K562 (cell line): ENCODE data around the gene DNER. TPM values are rescaled to one million over a fixed set of nuclear protein-coding genes. Genes with fewer than 3 reads are reported as not detected.

ENCODE experiments used
- ATAC-seq: fragments of 200-7000 bp; cut with Tn5 transposase; 3 replicates; pipeline ENCODE4 v1.9.1; 2020; ENCODE audit warnings: moderate library complexity
- BruUV-seq: library from RNA; stranded (reverse); fragments of 400-500 nt; replicated peaks from 2 replicates; lab custom pipeline; 2021; lab: Mats Ljungman, UMichigan
- CTCF ChIA-PET: fragments of 300-600 bp; formaldehyde crosslinking; extraction: SDS; loops from one replicate; lab custom pipeline; 2021; ENCODE audit warnings: low intra/inter-chr PET ratio; lab: Yijun Ruan, JAX
- POLR2A ChIA-PET: fragments of 300-600, 350-650 bp; sonication (Branson Sonifier 250); formaldehyde crosslinking; extraction: SDS; loops from one replicate; lab custom pipeline; 2021; ENCODE audit warnings: antibody characterized with exemption, inconsistent platforms; lab: Yijun Ruan, JAX
- DNase-seq, 4 experiments: peaks; one replicate each; pipeline versions ENCODE4 v3.0.0 to v3.0.0-alpha.2; 2011 to 2018; ENCODE audit warnings: low spot score in 3 of 4, mixed read lengths in 3 of 4; ENCODE audit errors: extremely low read depth in 1 of 4
- FAIRE-seq: peaks from 2 replicates; lab custom pipeline; 2011; peaks lifted over from hg19 to GRCh38; lab: Jason Lieb, UNC
- H2AFZ ChIP-seq: 2 replicates; pipeline ENCODE4 v1.6.0; 2011; ENCODE audit warnings: low read depth, low read length, control low read depth, inconsistent platforms
- H3K27ac ChIP-seq: fragments of 200-600 bp; 3 replicates; pipeline ENCODE4 v1.8.0; 2011; ENCODE audit warnings: low read depth, mild to moderate bottlenecking, control low read depth, inconsistent platforms, low read length, moderate library complexity, mixed read lengths; ENCODE audit errors: extremely low read depth
- H3K27me3 ChIP-seq, 2 experiments: fragments of 300-600 bp in 1 of 2; 2 replicates in 1 of 2; 3 replicates in 1 of 2; pipeline versions ENCODE4 v1.6.0 to v1.8.0; 2011; ENCODE audit warnings: inconsistent platforms in 2 of 2, low read length in 2 of 2, mild to moderate bottlenecking in 1 of 2, mixed read lengths in 1 of 2, moderate library complexity in 1 of 2; ENCODE audit not compliant: control insufficient read depth in 2 of 2, insufficient read depth in 2 of 2
- H3K36me3 ChIP-seq: fragments of 300-600 bp; 3 replicates; pipeline ENCODE4 v1.8.0; 2011; ENCODE audit warnings: mild to moderate bottlenecking, low read length, inconsistent platforms; ENCODE audit not compliant: control insufficient read depth, insufficient read depth
- H3K4me1 ChIP-seq, 2 experiments: fragments of 200-600 bp in 1 of 2; replicated peaks in 1 of 2; 2 replicates in 1 of 2; 3 replicates in 1 of 2; pipeline versions ENCODE4 v1.5.1 to v1.8.0; 2011; ENCODE audit warnings: inconsistent platforms in 2 of 2, low read length in 2 of 2, mild to moderate bottlenecking in 1 of 2, mixed read lengths in 1 of 2, moderate library complexity in 1 of 2; ENCODE audit not compliant: control insufficient read depth in 2 of 2, insufficient read depth in 2 of 2
- H3K4me2 ChIP-seq: 2 replicates; pipeline ENCODE4 v1.6.1; 2011; ENCODE audit warnings: low read length, control low read depth, inconsistent platforms, mixed read lengths; ENCODE audit not compliant: insufficient read depth
- H3K4me3 ChIP-seq: fragments of 200-600 bp; sonication (generic), shearing (Covaris generic); 2 replicates; pipeline ENCODE4 v1.5.1; 2016; ENCODE audit warnings: control low read depth, inconsistent platforms
- H3K79me2 ChIP-seq: fragments of 200-600 bp; 3 replicates; pipeline ENCODE4 v1.8.0; 2011; ENCODE audit warnings: low read length, inconsistent platforms; ENCODE audit not compliant: control insufficient read depth, insufficient read depth
- H3K9ac ChIP-seq, 2 experiments: 2 replicates each; pipeline versions ENCODE4 v1.6.0 to v1.6.1; 2011; ENCODE audit warnings: low read depth in 2 of 2, low read length in 2 of 2, control low read depth in 1 of 2, inconsistent platforms in 1 of 2, mild to moderate bottlenecking in 1 of 2, mixed read lengths in 1 of 2; ENCODE audit not compliant: insufficient read depth in 1 of 2
- H3K9me1 ChIP-seq: one replicate; pipeline ENCODE4 v1.6.0; 2011; ENCODE audit warnings: inconsistent platforms, mild to moderate bottlenecking, low read length, moderate library complexity; ENCODE audit not compliant: control insufficient read depth, insufficient read depth
- H3K9me3 ChIP-seq: replicated peaks from 2 replicates; pipeline ENCODE4 v1.5.1; 2011; ENCODE audit warnings: low read depth, low read length, inconsistent platforms; ENCODE audit not compliant: control insufficient read depth, insufficient read depth
- H4K20me1 ChIP-seq: replicated peaks from 2 replicates; pipeline ENCODE4 v1.6.1; 2011; ENCODE audit warnings: low read length, inconsistent platforms, mixed read lengths; ENCODE audit not compliant: control insufficient read depth, insufficient read depth
- ARHGAP35 ChIP-seq: fragments of 450-650 bp; IDR thresholded peaks from 2 replicates; pipeline ENCODE4 v1.6.1; 2018; ENCODE audit not compliant: partially characterized antibody
- BCOR ChIP-seq: fragments of 450-650 bp; IDR thresholded peaks from 2 replicates; pipeline ENCODE4 v1.6.1; 2016
- BDP1 ChIP-seq: IDR thresholded peaks from 3 replicates; pipeline ENCODE4 v1.6.1; 2011; ENCODE audit not compliant: insufficient read length, insufficient read depth
- CBFB ChIP-seq: sonication (generic); formaldehyde crosslinking; IDR thresholded peaks from 2 replicates; pipeline ENCODE4 v1.4.0; 2020; ENCODE audit warnings: mild to moderate bottlenecking, missing genetic modification reagents
- CBX3 ChIP-seq, 2 experiments: IDR thresholded peaks; 1 replicate in 1 of 2; 2 replicates in 1 of 2; pipeline ENCODE4 v1.6.1; 2012; ENCODE audit warnings: inconsistent platforms in 2 of 2, low read length in 2 of 2, borderline replicate concordance in 1 of 2, control low read depth in 1 of 2
- CTCFL ChIP-seq: IDR thresholded peaks from 2 replicates; pipeline ENCODE4 v1.6.1; 2011; ENCODE audit warnings: borderline replicate concordance, low read depth, mild to moderate bottlenecking, moderate library complexity, low read length; ENCODE audit not compliant: insufficient read depth, poor library complexity, severe bottlenecking
- FOSL1 ChIP-seq: fragments of 200-800 bp; sonication (Bioruptor generic); conservative IDR thresholded peaks from 2 replicates; pipeline ENCODE4 v1.6.1; 2016; ENCODE audit warnings: missing genetic modification characterization, missing compliant biosample characterization
- MCM3 ChIP-seq: fragments of 450-650 bp; IDR thresholded peaks from 2 replicates; pipeline ENCODE4 v1.6.1; 2016
- NELFE ChIP-seq: IDR thresholded peaks from 2 replicates; pipeline ENCODE4 v1.6.1; 2011; ENCODE audit warnings: mild to moderate bottlenecking; ENCODE audit not compliant: insufficient read depth, insufficient read length
- NFRKB ChIP-seq: fragments of 450-650 bp; IDR thresholded peaks from 2 replicates; pipeline ENCODE4 v1.6.1; 2016; ENCODE audit warnings: low read depth
- RAD21 ChIP-seq, 2 experiments: fragments of 250-450 bp in 1 of 2; fragments of 450-650 bp in 1 of 2; sonication (Bioruptor Pico) in 1 of 2; formaldehyde crosslinking in 1 of 2; IDR thresholded peaks in 1 of 2; conservative IDR thresholded peaks in 1 of 2; 2 replicates each; pipeline versions ENCODE4 v1.4.0 to v1.8.0; 2020 to 2022; ENCODE audit warnings: mild to moderate bottlenecking in 2 of 2, moderate library complexity in 1 of 2
- SRSF1 ChIP-seq: fragments of 200-400 bp; formaldehyde crosslinking; IDR thresholded peaks from 2 replicates; pipeline ENCODE4 v1.6.1; 2017; ENCODE audit warnings: mild to moderate bottlenecking, low read depth, low read length, moderate library complexity
- ZBTB49 ChIP-seq: sonication (generic); formaldehyde crosslinking; IDR thresholded peaks from 2 replicates; pipeline ENCODE4 v1.8.0; 2022; ENCODE audit warnings: missing genetic modification reagents, mild to moderate bottlenecking, borderline replicate concordance
- ZNF766 ChIP-seq: fragments of 200-800 bp; sonication (Bioruptor generic); conservative IDR thresholded peaks from 2 replicates; pipeline ENCODE4 v1.6.1; 2016; ENCODE audit warnings: missing genetic modification characterization, missing compliant biosample characterization
- ZSCAN32 ChIP-seq: fragments of 450-650 bp; formaldehyde crosslinking; IDR thresholded peaks from 2 replicates; pipeline ENCODE4 v1.4.0; 2020; ENCODE audit warnings: mild to moderate bottlenecking, moderate library complexity
- WGBS: fragments of 100-300 bp; shearing (Covaris generic); methylation state at CpG from one replicate; pipeline ENCODE4 v1.1.6; 2016; ENCODE audit warnings: low coverage, mixed read lengths; ENCODE audit not compliant: insufficient coverage; ENCODE audit errors: missing lambda C conversion rate; 5-methylcytosine and 5-hydroxymethylcytosine counted together
- in situ Hi-C: fragments of 300-500 bp; cut with MboI; formaldehyde crosslinking; loops from 4 replicates; pipeline ENCODE4 v1.15.0; 2018; ENCODE audit warnings: inconsistent platforms, mixed read lengths
- intact Hi-C: fragments of 100-400 bp; cut with micrococcal nuclease; formaldehyde crosslinking; loops from 2 replicates; pipeline ENCODE4 v1.14.2; 2022
- polyA plus RNA-seq, 8 experiments: library from polyadenylated mRNA; depleted of rRNA in 4 of 8; stranded (reverse) in 5 of 8; unstranded in 3 of 8; fragments of >200 nt; fragmentation: Nextera tagmentation in 2 of 8; fragmentation: Illumina TruSeq in 1 of 8; extraction: Ambion mirVana in 2 of 8; extraction: Trizol in 1 of 8; gene quantifications; 2 replicates each; pipeline versions ENCODE4 v1.2.1 to v1.2.3, GENCODE V29; 2011 to 2014; ENCODE audit warnings: inconsistent platforms in 1 of 8, missing spikeins in 1 of 8
- total RNA-seq, 7 experiments: library from RNA; depleted of rRNA in 6 of 7; stranded (reverse); fragments of >200 nt in 6 of 7; fragmentation: Illumina TruSeq in 2 of 7; extraction: Trizol in 2 of 7; gene quantifications; 2 replicates each; pipeline versions ENCODE4 v1.2.1 to v1.2.3, GENCODE V29; 2011 to 2021; ENCODE audit warnings: low replicate concordance in 1 of 7

Gene DNER
- total and polyA plus RNA-seq, 9 of the 15 experiments (the other 6 are each of a cell fraction or from before 2014, with no cell fraction given) = not detected

GRCh38 chr2:229738024-229738625 is 23.8 kb upstream of the DNER start (continued):
- TF ChIP-seq CBX3 (IDR thresholded peaks at IDR 0.05; ENCODE audit: borderline replicate concordance in 1 of 2, low read length in 2 of 2) = peak in 1 of 2 experiments; percentile 96; a peak in 2 of 3 replicates

- H2AFZ ChIP-seq = no peak overlapping the region
- H3K27me3 ChIP-seq = no peaks in the 10 kb centered on the region; a peak in 1 of 5 replicates
- H3K9me3 ChIP-seq = no peaks in the 10 kb centered on the region
- ChIA-PET CTCF (no interaction called here), POLR2A (no interaction called here)
- WGBS = 0% methylated on average over 1 of the region's 1 CpG
- no peaks in the 10 kb centered on the region; a peak in 1 of 5 replicates for H3K4me1 ChIP-seq
- no peak for DNase-seq
- no peaks in the 10 kb centered on the region for H3K36me3 ChIP-seq
- no peaks in the 10 kb centered on the region for H4K20me1 ChIP-seq
- no peaks in the 10 kb centered on the region for H3K79me2 ChIP-seq
- H3K27ac ChIP-seq = no peak overlapping the region
- no peak for ATAC-seq
- no peak for FAIRE-seq
- intact Hi-C loops = no loop called here
- in situ Hi-C loops = no loop called here
- no peak overlapping the region for H3K4me2 ChIP-seq
- H3K9ac ChIP-seq = no peak overlapping the region
- H3K4me3 ChIP-seq = no peak overlapping the region
- BruUV-seq = no TSS peak
- no peaks in the 10 kb centered on the region for H3K9me1 ChIP-seq
- TF ChIP-seq BCOR (no peak), ZBTB49 (CRISPR knock-in tag) (no peak), CBFB (no peak), ZSCAN32 (CRISPR knock-in tag) (no peak), ARHGAP35 (no peak), NELFE (no peak), BDP1 (no peak), ZNF766 (CRISPR knock-in tag) (no peak), MCM3 (no peak), NFRKB (no peak), SRSF1 (no peak), RAD21 (CRISPR knock-in tag; conservative IDR thresholded peaks at IDR 0.05 in 1 of 2, IDR thresholded peaks at IDR 0.05 in 1 of 2) (no peak), CTCFL (no peak), FOSL1 (no peak)
Measured at GRCh38 chr2:229734410-229734809, 20.1 kb upstream of the DNER start.
